HG03135 (cell line): ENCODE data around the gene LEFTY1.

ENCODE experiments used
- ATAC-seq: cut with Tn5 transposase; IDR thresholded peaks from one replicate; pipeline ENCODE4 v1.9.1; 2021; ENCODE audit warnings: mild to moderate bottlenecking, moderate library complexity; ENCODE audit not compliant: unreplicated experiment

The LEFTY1 gene

DNA sequence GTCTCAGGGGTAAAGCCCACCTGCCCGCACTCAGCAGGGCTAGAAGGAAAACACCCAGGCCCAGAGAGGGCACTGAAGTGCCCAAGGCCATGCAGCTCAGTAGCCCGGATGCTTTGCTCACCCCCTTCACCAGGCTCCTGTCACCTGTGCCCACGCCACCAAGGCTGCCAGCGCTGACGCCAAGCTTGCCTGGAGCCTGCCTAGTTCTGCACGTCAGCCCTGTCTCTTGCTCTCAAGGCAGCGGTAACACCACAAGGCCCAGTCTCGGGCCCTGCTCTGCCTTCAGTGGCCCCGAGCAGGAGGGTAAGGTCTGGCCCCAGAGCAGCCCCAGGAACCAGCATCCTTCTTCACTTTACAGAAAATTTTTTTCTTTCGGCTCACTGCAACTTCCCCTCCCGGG lies 14.5 kb downstream of the LEFTY1 start:
- ATAC-seq: no peak

DNA sequence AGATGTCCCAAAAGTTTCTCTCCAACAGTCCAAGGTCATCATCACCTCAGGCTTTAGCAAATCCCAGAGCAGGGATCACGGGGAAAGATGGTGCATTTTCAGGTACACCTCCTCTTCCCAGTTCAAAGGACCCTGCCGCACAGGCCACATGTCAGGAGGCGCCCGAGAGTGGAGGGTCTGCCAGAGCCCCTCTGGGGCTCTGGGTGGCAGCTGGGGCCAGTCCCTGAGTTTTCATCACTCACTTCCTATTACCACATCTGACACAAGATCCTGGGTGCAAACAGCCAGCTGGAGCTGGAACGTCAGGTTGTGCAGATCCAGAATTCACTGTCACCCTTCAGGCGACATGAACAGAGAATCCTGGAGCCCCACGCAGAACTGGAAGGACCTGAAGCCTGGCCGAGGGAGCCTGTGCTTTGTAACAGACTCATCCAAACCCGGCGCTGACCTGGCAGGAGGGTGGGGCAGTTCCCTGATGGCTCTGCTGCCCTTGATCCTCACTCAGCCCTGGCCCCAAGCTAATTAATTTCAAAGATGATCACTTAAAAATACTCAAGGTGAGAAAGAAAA lies 15.6 kb downstream of the LEFTY1 start:
- ATAC-seq: no peak

DNA sequence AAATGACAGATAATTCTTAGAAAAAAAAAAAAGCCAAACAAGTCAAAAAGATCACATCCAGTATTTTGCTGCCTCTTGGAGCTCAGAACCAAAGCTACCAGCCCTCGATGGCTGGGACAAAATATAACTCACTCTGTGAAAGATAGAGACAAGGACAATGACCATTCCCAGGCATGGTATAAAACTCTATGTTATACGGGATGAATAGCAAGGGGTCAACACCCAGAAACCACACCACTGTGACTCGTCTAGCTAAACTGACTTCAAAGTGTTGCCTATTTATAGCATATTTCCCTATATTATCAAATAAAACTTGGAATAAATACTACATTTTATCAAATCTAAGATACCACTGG lies 16.9 kb downstream of the LEFTY1 start:
- no peak for ATAC-seq

DNA sequence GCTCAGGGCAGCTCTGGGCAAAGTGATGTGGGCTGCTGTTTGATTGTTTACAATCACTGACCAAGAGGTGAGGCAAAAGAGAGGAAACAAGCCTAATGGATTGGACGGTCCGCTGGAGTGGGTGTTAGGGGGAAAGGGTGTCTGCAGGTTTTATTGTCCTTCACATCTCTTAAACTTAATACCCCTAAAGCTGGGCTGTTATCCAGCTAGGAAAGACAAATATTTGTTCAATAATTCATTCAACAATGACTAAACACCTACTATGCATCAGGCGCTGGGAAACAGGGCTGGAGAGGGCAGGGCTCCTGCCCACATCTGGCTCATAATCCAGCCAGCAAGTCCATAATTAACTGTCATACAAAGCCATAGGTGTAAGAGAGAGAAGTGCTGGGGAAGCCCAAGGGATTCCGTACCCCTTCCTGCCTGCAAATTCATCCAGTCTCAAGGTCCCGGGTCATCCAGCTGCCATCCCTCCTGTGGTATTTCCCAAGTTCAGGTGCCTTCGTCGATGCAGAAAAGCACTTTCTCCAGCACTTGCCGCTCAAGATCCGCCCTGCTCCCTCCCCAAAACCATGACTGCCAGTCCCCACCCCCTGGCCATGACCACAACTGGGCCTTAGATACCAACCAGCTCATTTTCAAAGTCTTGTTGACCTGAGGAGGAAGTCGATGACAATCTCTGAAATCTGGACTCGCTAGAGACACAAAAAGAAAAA lies 17.4 kb downstream of the LEFTY1 start:
- no peak for ATAC-seq

DNA sequence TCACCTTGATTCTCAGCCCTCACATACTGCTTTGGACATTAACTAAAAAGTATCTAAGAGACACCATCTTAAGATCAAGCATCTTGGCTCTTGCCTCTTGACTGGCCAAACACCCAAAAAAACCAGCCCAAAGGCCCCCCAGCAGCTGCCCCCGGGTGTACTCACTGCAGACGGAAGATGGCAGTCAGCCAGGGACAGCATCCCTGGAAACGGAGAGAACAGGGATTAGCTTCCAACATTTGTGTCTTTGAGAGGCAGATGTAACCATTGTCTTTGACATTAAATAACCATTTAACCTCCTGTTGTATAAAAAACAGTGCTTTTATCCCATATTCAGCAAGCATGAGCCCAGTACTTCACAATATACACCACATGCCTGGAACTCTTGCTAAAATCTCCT lies 18.0 kb downstream of the LEFTY1 start:
- no peak for ATAC-seq

DNA sequence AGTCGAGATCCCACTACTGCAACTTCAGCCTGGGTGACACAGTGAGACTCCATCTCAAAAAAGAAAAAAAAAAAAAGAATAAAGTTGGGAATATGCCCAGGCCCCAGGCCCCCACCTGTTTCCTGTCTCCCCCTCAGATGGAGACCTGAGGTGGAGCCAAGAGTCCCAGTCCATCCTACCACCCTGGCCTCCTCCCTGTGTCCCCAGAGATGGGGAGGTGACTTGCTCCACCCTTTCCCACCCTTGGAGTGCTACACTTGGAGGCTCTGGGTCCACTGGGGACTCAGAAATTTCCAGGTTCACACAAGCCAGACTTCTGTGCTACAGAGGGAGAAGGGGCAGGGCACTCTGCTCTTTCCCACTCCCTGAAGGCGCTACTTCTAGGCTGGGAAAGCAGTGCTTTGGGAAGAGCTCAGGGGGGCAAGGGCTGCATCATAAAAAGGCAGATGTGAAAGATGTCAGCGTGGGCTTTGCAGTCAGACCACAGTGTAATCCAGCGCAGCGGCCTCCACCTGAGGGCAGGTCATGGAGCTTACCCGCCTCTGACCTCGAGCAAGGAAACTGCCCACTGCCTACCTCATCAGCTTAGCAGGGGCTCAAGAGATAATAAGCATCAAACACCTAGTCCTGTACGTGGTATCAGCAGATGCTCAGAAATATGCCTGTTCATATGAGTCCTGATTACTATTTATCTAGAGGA lies 20.2 kb downstream of the LEFTY1 start:
- no peak for ATAC-seq

DNA sequence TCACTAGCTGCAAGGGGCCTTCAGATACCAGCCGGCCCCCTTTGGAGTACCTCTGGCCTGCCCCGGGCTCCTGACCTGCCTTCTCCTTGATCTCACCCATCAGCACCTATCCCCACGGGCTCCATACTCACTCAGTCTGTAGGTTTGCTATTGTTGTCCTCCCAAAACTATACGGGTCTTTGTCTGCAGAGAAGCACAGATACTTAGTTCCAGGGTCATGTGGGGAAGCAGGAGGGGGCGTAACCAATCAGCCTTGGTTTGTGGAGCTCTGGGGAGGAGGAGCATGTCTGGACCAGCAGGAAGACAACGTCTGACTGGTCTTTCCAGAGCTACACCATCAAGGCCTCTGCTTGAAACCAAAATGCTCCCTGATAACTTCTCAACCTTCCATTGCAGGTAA lies 22.0 kb downstream of the LEFTY1 start:
- ATAC-seq: no peak

DNA sequence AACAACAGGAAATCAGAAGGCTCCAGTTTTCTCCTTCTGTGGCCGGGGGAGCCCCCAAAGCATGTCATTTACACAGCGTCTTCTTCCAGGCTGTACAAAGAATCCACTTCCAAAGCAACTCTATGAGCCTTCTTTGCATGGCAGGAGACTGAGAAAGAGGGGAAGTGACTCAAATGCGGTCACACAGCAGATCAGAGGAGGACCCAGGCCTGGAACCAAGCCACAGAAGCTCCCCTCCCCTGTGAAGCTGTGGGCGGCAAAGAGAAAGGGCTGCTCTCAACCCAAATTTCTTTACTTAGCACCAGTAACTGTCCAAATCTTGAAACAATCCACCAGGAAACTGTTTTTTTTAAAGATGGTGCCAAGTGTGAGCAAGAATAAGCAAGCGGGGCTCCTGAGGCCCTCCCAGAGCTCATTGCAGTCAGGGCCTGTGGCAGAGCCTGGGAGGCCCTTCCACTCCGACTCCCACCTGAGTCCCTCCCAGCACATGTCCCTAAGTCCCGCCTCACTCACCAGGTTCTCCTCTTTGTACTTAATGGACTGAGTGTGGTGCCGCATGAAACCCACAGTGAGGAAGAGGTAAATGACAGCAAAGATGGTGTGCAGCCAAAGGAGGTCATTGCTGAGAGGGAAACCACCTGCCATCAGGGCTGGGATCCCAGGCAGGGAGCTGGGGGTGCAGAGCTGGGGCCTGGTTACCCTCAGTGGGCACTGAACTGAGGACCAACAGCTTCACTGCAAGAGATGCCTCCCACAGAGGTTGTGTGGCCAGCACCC lies 22.7 kb downstream of the LEFTY1 start:
- no peak for ATAC-seq

DNA sequence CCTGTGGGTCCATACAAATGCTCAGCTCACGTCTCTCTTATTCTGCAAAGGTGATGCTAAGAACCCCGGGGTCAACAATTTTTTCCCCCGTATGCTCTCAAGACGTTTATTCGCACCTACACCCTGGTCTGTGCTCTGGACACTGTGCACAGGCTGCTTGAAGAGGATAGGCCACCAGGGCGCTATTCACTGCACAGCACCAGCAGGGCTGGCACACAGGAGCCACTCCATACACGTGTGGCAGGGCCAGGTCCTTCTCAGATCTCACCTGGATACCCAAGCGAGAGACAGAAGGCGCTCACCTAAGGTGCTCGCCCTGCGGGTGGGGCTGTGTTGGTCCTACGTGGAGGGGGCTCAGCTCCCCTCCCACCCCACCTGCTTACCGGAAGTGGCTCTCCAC lies 23.4 kb downstream of the LEFTY1 start:
- no peak for ATAC-seq

DNA sequence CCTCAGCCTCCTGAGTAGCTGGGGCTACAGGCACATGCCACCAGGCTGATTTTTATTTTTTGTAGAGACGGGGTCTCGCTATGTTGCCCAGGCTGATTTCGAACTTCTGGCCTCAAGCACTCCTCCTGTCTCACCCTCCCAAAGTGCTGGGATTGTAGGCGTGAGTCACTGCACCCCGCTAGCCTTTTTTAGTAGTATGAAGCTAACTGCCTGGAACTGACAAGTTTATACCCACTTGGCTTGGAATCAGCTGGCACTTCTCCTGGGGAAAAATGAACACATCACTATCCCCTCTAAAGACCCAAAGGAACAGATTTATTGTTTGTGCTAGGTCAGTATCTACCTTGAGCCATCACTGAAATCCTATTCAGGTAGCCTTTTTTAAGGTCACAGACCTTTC lies 25.8 kb downstream of the LEFTY1 start:
- no peak for ATAC-seq

DNA sequence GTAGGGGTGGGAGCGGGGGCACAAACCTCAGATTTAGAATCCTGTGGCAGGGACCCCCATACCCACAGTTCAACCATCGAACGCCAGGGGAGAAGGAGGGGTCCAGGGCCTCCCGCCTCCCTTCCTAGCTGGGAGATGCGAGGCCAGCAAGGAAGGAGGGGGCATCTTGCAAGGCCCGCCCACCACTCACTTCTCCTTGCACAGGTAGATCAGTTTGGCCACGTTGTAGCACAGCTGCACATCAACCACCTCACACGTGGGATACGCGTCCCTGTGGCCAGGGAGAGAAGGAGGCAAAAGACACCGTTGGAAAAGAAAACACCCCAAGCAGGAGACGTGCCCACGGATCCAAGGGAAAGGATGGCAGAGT lies 26.4 kb downstream of the LEFTY1 start:
- no peak for ATAC-seq

DNA sequence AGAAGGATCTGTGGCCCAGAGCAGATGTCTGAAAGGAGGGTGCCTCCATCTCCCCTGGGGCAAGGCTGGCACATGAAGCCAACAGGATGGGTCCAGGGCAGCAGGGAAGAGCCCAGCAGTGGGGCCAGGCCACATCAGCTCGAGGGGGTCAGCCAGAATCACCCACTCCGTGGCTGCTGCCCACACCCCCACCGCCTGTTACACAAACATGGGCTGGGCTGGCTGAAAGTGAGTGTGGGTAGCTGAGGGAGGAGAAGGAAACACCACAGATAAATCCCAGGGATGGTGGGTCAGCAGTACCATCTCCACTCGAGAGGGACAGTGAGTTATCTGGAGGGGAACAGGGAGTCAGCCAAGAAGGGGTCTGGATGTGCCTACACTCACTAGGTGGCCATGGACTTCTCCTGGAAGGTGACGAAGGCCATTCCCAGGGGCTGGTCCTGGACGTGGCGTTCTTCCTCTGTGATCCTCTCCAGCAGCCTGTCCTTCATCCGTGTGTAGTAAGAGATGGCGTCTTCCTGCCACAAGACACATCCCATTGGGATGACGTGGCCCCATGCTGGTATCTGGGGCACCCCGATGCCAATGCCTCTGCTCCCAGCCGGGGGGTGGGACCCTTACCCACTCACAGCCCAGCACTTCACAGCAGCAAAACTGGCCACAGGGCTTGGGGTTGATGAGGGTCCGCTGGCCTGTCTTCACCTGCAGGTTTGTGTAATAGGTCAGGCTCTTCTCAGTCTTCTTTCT lies 26.9 kb downstream of the LEFTY1 start:
- ATAC-seq: no peak

DNA sequence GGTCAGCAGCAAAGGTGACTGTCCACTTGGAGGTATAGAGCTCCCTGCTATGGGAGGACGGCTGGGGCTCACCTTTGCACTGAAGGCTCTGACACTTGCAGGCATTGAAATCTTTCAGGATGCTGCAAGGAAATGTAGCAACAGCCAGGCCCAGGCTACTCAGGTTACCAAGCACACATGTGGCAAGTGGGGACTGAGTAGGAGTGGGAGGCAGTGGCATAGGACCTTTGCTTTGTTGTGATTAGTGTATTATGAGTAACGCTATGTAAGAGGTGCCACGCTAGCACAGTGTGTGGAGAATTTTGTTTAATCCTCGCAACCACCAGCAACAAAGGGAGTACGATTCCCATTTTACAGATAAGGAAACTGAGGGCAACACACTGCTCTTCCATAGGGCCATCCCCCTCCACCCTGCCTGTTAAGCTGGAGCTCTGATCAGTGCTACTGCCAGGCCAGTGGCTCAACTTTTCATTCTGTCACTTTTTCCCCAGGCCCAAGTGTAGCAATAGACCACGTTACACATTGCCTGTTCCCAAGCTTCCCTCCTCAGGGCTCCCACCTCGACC lies 28.0 kb downstream of the LEFTY1 start:
- ATAC-seq: no peak

DNA sequence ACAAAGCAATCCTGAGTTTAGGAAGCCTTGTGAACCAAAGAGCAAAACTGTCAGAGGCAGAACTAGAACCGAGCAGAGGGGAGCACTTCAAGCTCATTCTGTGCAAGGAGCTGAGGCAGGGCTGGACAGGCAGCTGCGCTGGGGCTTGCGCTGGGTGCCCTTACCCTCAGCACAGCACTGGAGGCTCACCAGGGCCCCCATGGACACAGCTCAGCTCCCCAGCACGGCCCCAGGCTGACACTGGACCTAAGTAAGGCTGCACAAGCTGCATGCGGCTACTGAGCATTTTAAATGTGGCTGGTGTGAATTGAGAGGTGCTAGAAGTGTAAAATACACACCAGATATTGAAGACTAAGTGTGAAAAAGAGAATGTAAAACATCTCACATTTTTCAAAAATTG lies 28.8 kb downstream of the LEFTY1 start:
- no peak for ATAC-seq

DNA sequence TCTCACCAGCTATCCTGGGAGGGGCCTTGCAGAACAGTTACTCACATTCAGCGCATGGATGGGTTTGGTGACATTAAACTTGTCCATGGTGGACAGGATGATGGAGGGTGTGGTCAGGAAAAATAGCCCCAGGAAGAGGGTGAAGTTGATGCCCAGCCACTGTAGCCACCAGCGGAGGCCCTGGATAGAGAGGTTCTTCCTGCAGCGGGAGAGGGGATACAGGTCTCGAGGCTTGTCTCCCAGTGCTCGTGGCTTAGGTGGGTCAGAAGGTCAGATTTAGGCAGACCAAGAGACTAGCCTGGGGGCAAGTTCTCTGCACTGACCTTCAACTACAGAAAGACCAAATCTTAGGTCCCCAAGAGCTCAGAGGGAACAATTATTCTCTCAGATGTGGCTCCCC lies 29.8 kb downstream of the LEFTY1 start:
- ATAC-seq: no peak

DNA sequence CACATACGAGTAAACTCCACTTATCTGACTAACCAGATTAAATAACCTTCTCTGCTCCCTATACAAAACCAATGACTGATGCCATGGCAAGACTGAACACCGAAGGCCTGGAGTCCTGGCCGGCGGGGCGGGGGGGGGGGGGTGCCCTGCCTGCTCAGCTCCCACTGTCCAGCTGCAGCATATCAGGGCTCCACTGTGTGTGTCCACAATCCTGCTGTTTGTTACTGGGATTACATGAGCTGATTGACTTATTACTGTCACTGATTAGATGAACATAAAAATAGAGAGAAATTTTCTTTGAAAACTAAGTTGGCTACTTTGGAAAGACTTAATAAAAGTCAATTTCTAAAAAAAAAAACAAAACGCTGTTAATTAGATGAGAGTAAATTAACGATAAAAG lies 31.7 kb downstream of the LEFTY1 start:
- no peak for ATAC-seq

DNA sequence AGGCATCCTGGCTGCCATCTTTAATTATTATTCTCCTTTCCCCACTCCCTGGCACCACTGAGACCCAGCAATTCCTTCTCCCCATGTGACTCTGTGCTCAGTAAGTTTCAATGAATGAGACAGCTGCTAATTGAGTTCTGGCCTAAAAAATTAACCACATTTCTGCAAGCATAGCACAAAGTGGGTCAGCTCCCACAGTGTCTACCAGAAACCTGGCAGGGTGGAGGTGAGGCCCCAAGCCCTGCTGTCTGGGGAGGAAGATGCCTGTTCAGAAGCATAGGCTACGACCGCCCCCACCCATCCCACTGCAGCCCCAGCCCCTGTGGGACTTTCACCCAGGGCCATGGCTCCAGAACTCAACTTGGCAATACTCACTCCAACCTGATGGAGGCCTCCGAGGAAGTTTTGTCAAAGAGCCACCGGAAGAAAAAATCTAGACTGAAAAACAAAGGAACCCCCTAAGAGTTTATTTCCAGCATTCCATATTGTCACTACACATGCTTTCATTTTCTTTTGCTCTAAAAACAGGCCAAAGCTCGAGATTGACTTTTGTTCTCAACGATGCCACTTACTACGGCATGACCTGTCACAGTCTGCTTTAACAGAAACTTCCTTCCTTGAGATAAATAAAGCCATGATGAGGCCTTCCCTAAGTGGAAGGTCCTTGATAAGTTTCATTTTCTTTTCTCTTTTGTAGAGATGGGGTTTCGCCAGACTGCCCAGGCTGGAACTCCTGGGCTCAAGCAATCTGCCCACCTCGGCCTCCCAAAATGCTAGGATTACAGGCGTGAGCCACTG lies 33.2 kb downstream of the LEFTY1 start:
- no peak for ATAC-seq

DNA sequence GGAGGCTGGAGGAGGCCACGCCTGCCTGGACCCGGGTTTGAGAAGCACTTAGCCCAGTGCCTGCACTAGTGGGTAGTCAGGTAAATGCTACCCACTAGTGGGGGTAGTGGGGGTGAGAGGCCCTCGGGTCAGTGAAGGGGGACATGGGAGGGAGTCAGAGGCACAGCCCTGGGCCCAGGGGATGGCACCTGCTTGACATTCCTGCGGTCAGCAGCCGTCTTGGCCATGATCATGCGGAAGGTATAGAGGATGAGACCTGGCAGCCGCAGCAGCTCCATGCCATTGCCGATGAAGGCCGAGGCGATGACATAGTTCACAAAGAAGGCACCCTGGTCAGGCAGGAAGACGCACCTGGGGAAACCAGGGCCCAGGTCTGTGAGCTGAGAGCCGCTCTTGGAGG lies 35.5 kb downstream of the LEFTY1 start:
- ATAC-seq: no peak

DNA sequence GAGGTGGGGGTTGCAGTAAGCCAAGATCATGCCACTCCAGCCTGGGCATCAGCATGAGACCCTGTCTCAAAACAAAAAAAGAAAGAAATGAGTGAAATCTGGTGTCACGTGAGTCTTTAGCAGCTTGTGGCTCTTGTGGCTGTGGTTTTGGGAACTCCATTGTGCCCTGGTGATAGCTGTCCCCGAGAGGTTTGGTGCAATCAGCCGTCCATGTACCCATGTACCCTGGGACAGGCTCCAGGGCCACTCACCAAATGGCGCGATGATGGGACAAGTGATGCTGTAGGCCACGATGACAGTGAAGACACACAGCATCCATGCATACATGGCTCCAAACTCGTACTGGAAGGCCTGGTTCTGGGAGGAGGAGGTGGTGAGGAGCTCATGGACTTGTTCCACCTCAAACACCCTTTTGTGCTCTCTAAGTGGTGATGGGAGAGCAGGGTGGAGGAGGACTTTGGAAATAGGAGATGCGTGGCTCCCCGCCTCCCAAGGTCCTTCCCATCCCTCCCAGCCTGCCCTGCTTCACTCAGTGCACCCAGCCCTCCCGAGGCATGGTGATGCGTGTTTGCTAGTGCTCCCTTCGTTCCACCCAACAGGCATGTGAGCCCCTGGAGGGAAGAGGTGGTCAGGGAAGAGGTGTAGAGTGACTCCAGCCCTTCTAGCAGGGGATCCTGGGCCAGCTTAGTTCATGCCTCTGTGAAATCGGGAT lies 36.4 kb downstream of the LEFTY1 start:
- ATAC-seq: no peak
